Lung (tissue), 12 donors: ENCODE measurements around the gene SDR42E1. TPM values are rescaled to one million over a fixed set of nuclear protein-coding genes. Genes with fewer than 3 reads are reported as not detected.

ENCODE experiments used
- ATAC-seq: fragments of 200-7000 bp; cut with Tn5 transposase; one replicate; pipeline ENCODE4 v1.9.1; 2020; ENCODE audit warnings: moderate number of reproducible peaks; ENCODE audit not compliant: insufficient read depth, low FRiP score
- DNase-seq, 3 donors: peaks; one replicate each; pipeline ENCODE4 v3.0.0-alpha.2; 2013 to 2017
- H3K27ac ChIP-seq, 2 donors: one replicate each; pipeline ENCODE4 v1.5.1; 2013; ENCODE audit warnings: mild to moderate bottlenecking in 2 of 2, moderate library complexity in 2 of 2, control low read depth in 1 of 2, inconsistent platforms in 1 of 2, low read depth in 1 of 2, low read length in 1 of 2
- H3K27me3 ChIP-seq, 3 donors: one replicate each; pipeline ENCODE4 v1.5.1; 2013; ENCODE audit warnings: low read length in 2 of 3; ENCODE audit not compliant: control insufficient read depth in 3 of 3, insufficient read depth in 3 of 3
- H3K36me3 ChIP-seq, 4 donors: one replicate each; pipeline ENCODE4 v1.5.1; 2013; ENCODE audit warnings: low read length in 4 of 4, mild to moderate bottlenecking in 1 of 4, moderate library complexity in 1 of 4; ENCODE audit not compliant: control insufficient read depth in 4 of 4, insufficient read depth in 4 of 4
- H3K4me1 ChIP-seq, 5 donors: one replicate each; pipeline ENCODE4 v1.5.1; 2013; ENCODE audit warnings: low read length in 5 of 5, mild to moderate bottlenecking in 2 of 5, moderate library complexity in 1 of 5; ENCODE audit not compliant: control insufficient read depth in 5 of 5, insufficient read depth in 5 of 5
- H3K4me3 ChIP-seq: one replicate; pipeline ENCODE4 v1.5.1; 2013; ENCODE audit warnings: mild to moderate bottlenecking, control low read depth, moderate library complexity
- H3K9ac ChIP-seq, 2 donors: one replicate each; pipeline ENCODE4 v1.5.1; 2013; ENCODE audit warnings: low read length in 2 of 2, control low read depth in 1 of 2; ENCODE audit not compliant: insufficient read depth in 1 of 2
- H3K9me3 ChIP-seq, 4 donors: one replicate each; pipeline ENCODE4 v1.5.1; 2013; ENCODE audit warnings: low read length in 3 of 4, mild to moderate bottlenecking in 1 of 4, moderate library complexity in 1 of 4; ENCODE audit not compliant: control insufficient read depth in 4 of 4, insufficient read depth in 3 of 4
- CTCF ChIP-seq: IDR thresholded peaks from 2 replicates; pipeline ENCODE4 v1.5.1; 2012; ENCODE audit warnings: mild to moderate bottlenecking; ENCODE audit errors: control extremely low read depth, extremely low read depth
- WGBS, 2 donors: extraction: QIAGEN DNeasy Blood & Tissue Kit; methylation state at CpG; one replicate each; pipeline ENCODE4 v1.1.7; 2013; 5-methylcytosine and 5-hydroxymethylcytosine counted together
- polyA plus RNA-seq, 2 donors: library from polyadenylated mRNA; stranded (reverse); fragments of 200-250 nt; gene quantifications; one replicate each; pipeline ENCODE4 v1.2.1, GENCODE V29; 2013
- total RNA-seq, 2 donors: library from RNA; depleted of rRNA in 1 of 2; stranded (reverse); fragments of >200 nt in 1 of 2; gene quantifications; one replicate each; pipeline ENCODE4 v1.2.1, GENCODE V29; 2014 to 2021
- donor health status: control.
- donor health status: control.
- donor health status: Bipolar disorder and iron deficiency.
- donor health status: healthy.
- donor health status: DM: yes; HTN: yes; CAD: no.

The SDR42E1 gene
- total and polyA plus RNA-seq, 4 donors, result 1.2 to 9.5 (median 4.0) TPM

- Histone ChIP-seq H3K4me3 (no peak overlapping the region), H3K27ac (no peak overlapping the region), H3K9me3 (no peaks in the 10 kb centered on the region), H3K4me1 (peaks cover 0 to 3% (median 2%) of the 10 kb centered on the region in 5 donors), H3K27me3 (no peaks in the 10 kb centered on the region), H3K36me3 (peaks cover 0 to 3% (median 0%) of the 10 kb centered on the region in 4 donors), H3K9ac (no peak overlapping the region)
- DNase-seq, result no peak
- 53 to 85% methylated on average over 2 of the region's 2 CpGs for WGBS, 2 donors
- ATAC-seq, result no peak
- no peak for TF ChIP-seq CTCF
These were observed 13.5 kb downstream of the SDR42E1 start for GRCh38 chr16:81997738-81998137.

DNA sequence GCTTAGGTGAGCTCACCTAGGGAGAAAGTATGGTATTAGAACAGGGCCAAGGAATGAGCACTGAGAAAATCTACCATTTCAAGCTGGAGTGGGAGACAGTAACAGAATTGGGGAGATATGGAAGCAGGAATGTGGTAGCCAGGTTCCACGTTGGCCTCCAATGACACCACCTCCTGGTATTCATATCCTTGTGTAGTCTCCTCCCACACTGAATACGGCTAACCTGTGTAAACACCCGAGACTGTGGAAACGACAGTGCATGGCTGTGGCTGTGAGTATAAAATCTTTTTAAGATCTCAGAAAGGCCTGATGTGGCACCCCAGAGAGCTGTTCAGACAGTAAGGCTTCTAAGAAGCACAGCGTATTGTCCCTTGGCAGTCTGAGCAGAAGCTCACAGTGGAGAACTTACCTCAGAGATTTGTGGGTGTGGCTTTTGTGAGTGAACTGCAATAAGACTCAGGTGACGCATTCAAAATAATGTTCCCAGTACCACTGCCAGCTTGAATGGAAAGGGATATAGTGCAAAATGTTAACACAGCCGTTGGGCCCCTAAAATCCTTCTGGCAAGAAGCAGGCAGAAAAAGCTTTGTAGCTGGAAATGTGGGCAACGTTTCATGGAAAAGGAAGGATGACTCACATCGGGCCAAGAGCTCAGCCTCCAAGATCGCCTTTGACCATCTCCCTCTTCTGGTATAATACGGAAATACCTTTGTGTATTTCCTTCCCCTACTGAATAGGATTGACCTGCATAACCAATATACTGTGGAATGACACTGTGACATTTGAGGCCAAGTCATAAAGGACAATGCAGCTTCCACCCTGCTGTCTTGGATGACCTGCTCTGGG lies 14.4 kb downstream of the SDR42E1 start:
- Histone ChIP-seq H3K9me3 (no peaks in the 10 kb centered on the region), H3K4me3 (no peak overlapping the region), H3K36me3 (peaks cover 0 to 3% (median 0%) of the 10 kb centered on the region in 4 donors), H3K9ac (no peak overlapping the region), H3K27ac (peak overlapping the region in 1 of 2 donors; percentile 47), H3K4me1 (peaks cover 0 to 8% (median 2%) of the 10 kb centered on the region in 5 donors), H3K27me3 (no peaks in the 10 kb centered on the region)
- TF ChIP-seq CTCF, result no peak
- 70 to 77% methylated on average over 11 of the region's 11 CpGs for WGBS, 2 donors
- peak; percentile 32 for ATAC-seq
- DNase-seq, result peak in 1 of 3 donors; percentile 26

- 60 to 76% methylated on average over 3 of the region's 3 CpGs for WGBS, 2 donors
- Histone ChIP-seq H3K9ac (no peak overlapping the region), H3K27ac (no peak overlapping the region)
These were observed 15.6 kb downstream of the SDR42E1 start for GRCh38 chr16:81995651-81996050.

More at GRCh38 chr16:81995651-81996050, 15.6 kb downstream of the SDR42E1 start:
- no peak for DNase-seq
- Histone ChIP-seq H3K36me3 (peaks cover 0 to 3% (median 0%) of the 10 kb centered on the region in 4 donors), H3K4me3 (no peak overlapping the region), H3K9me3 (no peaks in the 10 kb centered on the region), H3K4me1 (peaks cover 0 to 11% (median 2%) of the 10 kb centered on the region in 5 donors), H3K27me3 (no peaks in the 10 kb centered on the region)
- no peak for TF ChIP-seq CTCF
- no peak for ATAC-seq
